ENCODE results near the gene ADSS1. TPM values are rescaled to one million over a fixed set of nuclear protein-coding genes. Genes with fewer than 3 reads are reported as not detected.

The ADSS1 gene
- total RNA-seq, 1 donor = 4.3 TPM

- Histone ChIP-seq H3K36me3 (ENCODE audit: insufficient read depth, low read length) (no peaks in the 10 kb centered on the region), H3K27me3 (ENCODE audit: insufficient read depth, low read length) (no peaks in the 10 kb centered on the region), H3K9me3 (ENCODE audit: low read depth, low read length) (no peaks in the 10 kb centered on the region), H3K4me2 (ENCODE audit: insufficient read depth, low read length) (no peak overlapping the region), H3K79me2 (ENCODE audit: insufficient read depth, low read length) (no peaks in the 10 kb centered on the region), H3K4me3 (ENCODE audit: insufficient read depth, low read length) (no peak overlapping the region), H4K20me1 (ENCODE audit: insufficient read depth, low read length) (no peaks in the 10 kb centered on the region), H2AFZ (ENCODE audit: low read length) (no peak overlapping the region), H3K27ac (ENCODE audit: low read depth, low read length) (no peak overlapping the region), H3K4me1 (ENCODE audit: insufficient read depth, low read length) (peaks cover 10% of the 10 kb centered on the region)
- DNase-seq (ENCODE audit: insufficient read length, low spot score, missing footprints) = peak; percentile 88
- TF ChIP-seq, protein P1, sequence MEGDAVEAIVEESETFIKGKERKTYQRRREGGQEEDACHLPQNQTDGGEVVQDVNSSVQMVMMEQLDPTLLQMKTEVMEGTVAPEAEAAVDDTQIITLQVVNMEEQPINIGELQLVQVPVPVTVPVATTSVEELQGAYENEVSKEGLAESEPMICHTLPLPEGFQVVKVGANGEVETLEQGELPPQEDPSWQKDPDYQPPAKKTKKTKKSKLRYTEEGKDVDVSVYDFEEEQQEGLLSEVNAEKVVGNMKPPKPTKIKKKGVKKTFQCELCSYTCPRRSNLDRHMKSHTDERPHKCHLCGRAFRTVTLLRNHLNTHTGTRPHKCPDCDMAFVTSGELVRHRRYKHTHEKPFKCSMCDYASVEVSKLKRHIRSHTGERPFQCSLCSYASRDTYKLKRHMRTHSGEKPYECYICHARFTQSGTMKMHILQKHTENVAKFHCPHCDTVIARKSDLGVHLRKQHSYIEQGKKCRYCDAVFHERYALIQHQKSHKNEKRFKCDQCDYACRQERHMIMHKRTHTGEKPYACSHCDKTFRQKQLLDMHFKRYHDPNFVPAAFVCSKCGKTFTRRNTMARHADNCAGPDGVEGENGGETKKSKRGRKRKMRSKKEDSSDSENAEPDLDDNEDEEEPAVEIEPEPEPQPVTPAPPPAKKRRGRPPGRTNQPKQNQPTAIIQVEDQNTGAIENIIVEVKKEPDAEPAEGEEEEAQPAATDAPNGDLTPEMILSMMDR (IDR thresholded peaks at IDR 0.05; ENCODE audit: extremely low read depth, low read depth, low read length) = no peak
Observed at GRCh38 chr14:104732931-104733681, 9.1 kb downstream of the ADSS1 start.

GRCh38 chr14:104734051-104734587 lies 10.1 kb downstream of the ADSS1 start:
- Histone ChIP-seq H3K27ac (ENCODE audit: low read depth, low read length) (no peak overlapping the region), H3K9me3 (ENCODE audit: low read depth, low read length) (no peaks in the 10 kb centered on the region), H3K27me3 (ENCODE audit: insufficient read depth, low read length) (no peaks in the 10 kb centered on the region), H3K4me3 (ENCODE audit: insufficient read depth, low read length) (no peak overlapping the region), H3K4me2 (ENCODE audit: insufficient read depth, low read length) (no peak overlapping the region), H3K4me1 (ENCODE audit: insufficient read depth, low read length) (peaks cover 10% of the 10 kb centered on the region), H3K36me3 (ENCODE audit: insufficient read depth, low read length) (no peaks in the 10 kb centered on the region), H4K20me1 (ENCODE audit: insufficient read depth, low read length) (no peaks in the 10 kb centered on the region), H2AFZ (ENCODE audit: low read length) (no peak overlapping the region), H3K79me2 (ENCODE audit: insufficient read depth, low read length) (no peaks in the 10 kb centered on the region)
- TF ChIP-seq, protein P1 (IDR thresholded peaks at IDR 0.05; ENCODE audit: extremely low read depth, low read depth, low read length) = no peak
- DNase-seq (ENCODE audit: insufficient read length, low spot score, missing footprints) = peak; percentile 70

GRCh38 chr14:104734601-104734990 lies 10.6 kb downstream of the ADSS1 start:
- Histone ChIP-seq H3K36me3 (ENCODE audit: insufficient read depth, low read length) (no peaks in the 10 kb centered on the region), H3K9me3 (ENCODE audit: low read depth, low read length) (no peaks in the 10 kb centered on the region), H3K27me3 (ENCODE audit: insufficient read depth, low read length) (no peaks in the 10 kb centered on the region), H3K4me2 (ENCODE audit: insufficient read depth, low read length) (no peak overlapping the region), H3K79me2 (ENCODE audit: insufficient read depth, low read length) (no peaks in the 10 kb centered on the region), H2AFZ (ENCODE audit: low read length) (no peak overlapping the region), H3K4me1 (ENCODE audit: insufficient read depth, low read length) (peaks cover 10% of the 10 kb centered on the region), H3K4me3 (ENCODE audit: insufficient read depth, low read length) (no peak overlapping the region), H4K20me1 (ENCODE audit: insufficient read depth, low read length) (no peaks in the 10 kb centered on the region), H3K27ac (ENCODE audit: low read depth, low read length) (no peak overlapping the region)
- TF ChIP-seq, protein P1 (IDR thresholded peaks at IDR 0.05; ENCODE audit: extremely low read depth, low read depth, low read length) = no peak
- peak; percentile 78 for DNase-seq (ENCODE audit: insufficient read length, low spot score, missing footprints)

- TF ChIP-seq, protein P1 (IDR thresholded peaks at IDR 0.05; ENCODE audit: extremely low read depth, low read depth, low read length) = no peak
- Histone ChIP-seq H3K4me2 (ENCODE audit: insufficient read depth, low read length) (no peak overlapping the region), H3K27ac (ENCODE audit: low read depth, low read length) (no peak overlapping the region), H3K4me1 (ENCODE audit: insufficient read depth, low read length) (peaks cover 10% of the 10 kb centered on the region), H3K27me3 (ENCODE audit: insufficient read depth, low read length) (no peaks in the 10 kb centered on the region), H3K79me2 (ENCODE audit: insufficient read depth, low read length) (no peaks in the 10 kb centered on the region), H2AFZ (ENCODE audit: low read length) (no peak overlapping the region), H4K20me1 (ENCODE audit: insufficient read depth, low read length) (no peaks in the 10 kb centered on the region), H3K4me3 (ENCODE audit: insufficient read depth, low read length) (no peak overlapping the region), H3K9me3 (ENCODE audit: low read depth, low read length) (no peaks in the 10 kb centered on the region), H3K36me3 (ENCODE audit: insufficient read depth, low read length) (no peaks in the 10 kb centered on the region)
- DNase-seq (ENCODE audit: insufficient read length, low spot score, missing footprints) = peak; percentile 82
Observed at GRCh38 chr14:104734991-104735779, 11.2 kb downstream of the ADSS1 start.
